PFSK-1 (cell line): Measurements from ENCODE around the gene ZFP36.

Experiments
- FOXP2 ChIP-seq: optimal IDR thresholded peaks from 2 replicates; pipeline ENCODE3; 2011; ENCODE audit warnings: borderline replicate concordance, control low read depth, inconsistent platforms; ENCODE audit not compliant: insufficient read depth; ENCODE audit errors: extremely low read length, extremely low read depth
- POLR2AphosphoS5 ChIP-seq: IDR thresholded peaks from 2 replicates; pipeline ENCODE4 v1.6.1; 2012; ENCODE audit warnings: low read depth, mild to moderate bottlenecking, control low read depth, low read length, moderate library complexity
- REST ChIP-seq, 2 experiments: IDR thresholded peaks; 2 replicates each; pipeline versions ENCODE4 v1.6.1 to v1.8.0; 2011 to 2012; ENCODE audit warnings: low read depth in 2 of 2, low read length in 2 of 2, control low read depth in 1 of 2, inconsistent platforms in 1 of 2, mild to moderate bottlenecking in 1 of 2, moderate library complexity in 1 of 2; ENCODE audit not compliant: insufficient read depth in 1 of 2
- SIN3A ChIP-seq: IDR thresholded peaks from 2 replicates; pipeline ENCODE4 v1.6.1; 2012; ENCODE audit warnings: mild to moderate bottlenecking, low read length, moderate library complexity, borderline replicate concordance; ENCODE audit not compliant: insufficient read depth
- TAF1 ChIP-seq: IDR thresholded peaks from 2 replicates; pipeline ENCODE4 v1.6.1; 2012; ENCODE audit warnings: low read length, control low read depth, borderline replicate concordance; ENCODE audit not compliant: insufficient read depth

ZFP36 gene

DNA sequence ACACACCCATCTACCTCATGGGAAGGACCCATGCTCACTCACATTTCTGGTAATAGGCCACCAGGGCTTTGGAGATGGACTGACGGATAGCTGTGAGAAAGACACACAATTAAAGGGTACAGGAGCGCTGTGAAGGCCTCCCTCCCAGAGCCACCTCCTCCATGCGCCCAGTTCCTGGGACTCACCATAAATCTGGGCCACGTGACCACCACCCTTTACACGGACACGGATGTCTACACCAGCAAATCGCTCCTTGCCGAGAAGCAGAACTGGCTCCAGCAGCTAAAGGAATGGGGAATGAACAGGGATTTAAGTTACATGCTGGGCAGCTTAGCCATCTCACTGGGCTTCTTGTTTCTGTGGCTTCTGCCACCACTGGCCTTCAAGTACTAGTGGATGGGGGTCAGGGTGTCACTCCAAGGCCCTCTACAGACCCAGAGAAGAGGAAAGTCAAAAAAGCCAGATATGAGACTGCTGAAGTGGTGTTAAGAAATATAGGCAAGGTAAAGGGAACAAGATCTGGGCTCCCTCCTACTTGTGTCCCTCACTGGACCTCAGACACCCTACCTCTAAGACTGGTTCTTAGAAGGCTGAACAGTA, 26.9 kb downstream of the ZFP36 start:
- TF ChIP-seq FOXP2: no peak
- TF ChIP-seq SIN3A: no peak
- no peak for TF ChIP-seq REST (IDR thresholded peaks at IDR 0.05; ENCODE audit: insufficient read depth in 1 of 2, low read depth in 2 of 2, low read length in 2 of 2)
- TF ChIP-seq TAF1: no peak
- TF ChIP-seq POLR2AphosphoS5: no peak

DNA sequence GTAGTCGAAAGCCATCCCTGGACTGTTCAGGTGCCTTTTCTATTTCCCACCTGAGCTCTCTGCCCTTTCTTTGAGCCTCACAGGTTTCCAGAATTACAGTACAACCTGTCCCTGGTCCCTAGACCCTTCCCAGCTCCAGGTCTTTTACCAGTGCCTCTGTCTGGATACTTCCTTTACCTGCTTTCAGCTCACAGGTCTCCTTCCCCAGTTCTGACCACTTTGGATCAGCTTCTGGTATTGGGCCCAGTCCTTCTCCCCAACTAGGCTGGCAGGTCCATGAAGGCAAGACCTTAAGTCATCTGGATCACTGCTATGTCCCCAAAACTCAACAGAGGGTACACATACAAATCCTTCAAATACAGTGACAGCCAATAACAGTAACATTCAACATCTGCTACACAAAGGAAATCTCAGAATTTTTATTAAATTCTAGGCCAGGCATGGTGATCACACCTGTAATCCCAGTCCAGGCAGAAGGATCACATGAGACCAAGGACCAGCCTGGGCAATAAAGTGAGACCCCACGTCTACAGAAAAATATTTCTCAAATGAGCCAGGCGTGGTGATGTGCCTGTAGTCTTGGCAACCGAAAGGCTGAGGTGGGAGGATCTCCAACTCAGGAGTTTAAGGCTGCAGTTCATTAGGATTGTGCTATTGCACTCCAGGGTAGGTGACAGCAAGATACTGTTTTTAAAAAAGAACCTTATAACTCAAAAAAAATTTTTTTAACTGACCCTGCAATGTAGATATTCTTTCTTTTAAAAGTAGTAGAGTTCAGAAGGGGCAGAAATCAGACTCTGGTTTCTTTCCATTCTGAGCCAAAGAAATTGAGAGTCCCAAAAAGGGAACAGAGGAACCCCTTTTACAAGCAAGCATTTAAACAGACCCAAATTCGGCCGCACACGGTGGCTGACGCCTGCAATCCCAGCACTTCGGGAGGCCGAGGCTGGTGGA, 27.8 kb downstream of the ZFP36 start:
- TF ChIP-seq REST (IDR thresholded peaks at IDR 0.05; ENCODE audit: insufficient read depth in 1 of 2, low read depth in 2 of 2, low read length in 2 of 2): no peak
- no peak for TF ChIP-seq TAF1
- TF ChIP-seq POLR2AphosphoS5: peak; percentile 9
- TF ChIP-seq SIN3A: no peak

DNA sequence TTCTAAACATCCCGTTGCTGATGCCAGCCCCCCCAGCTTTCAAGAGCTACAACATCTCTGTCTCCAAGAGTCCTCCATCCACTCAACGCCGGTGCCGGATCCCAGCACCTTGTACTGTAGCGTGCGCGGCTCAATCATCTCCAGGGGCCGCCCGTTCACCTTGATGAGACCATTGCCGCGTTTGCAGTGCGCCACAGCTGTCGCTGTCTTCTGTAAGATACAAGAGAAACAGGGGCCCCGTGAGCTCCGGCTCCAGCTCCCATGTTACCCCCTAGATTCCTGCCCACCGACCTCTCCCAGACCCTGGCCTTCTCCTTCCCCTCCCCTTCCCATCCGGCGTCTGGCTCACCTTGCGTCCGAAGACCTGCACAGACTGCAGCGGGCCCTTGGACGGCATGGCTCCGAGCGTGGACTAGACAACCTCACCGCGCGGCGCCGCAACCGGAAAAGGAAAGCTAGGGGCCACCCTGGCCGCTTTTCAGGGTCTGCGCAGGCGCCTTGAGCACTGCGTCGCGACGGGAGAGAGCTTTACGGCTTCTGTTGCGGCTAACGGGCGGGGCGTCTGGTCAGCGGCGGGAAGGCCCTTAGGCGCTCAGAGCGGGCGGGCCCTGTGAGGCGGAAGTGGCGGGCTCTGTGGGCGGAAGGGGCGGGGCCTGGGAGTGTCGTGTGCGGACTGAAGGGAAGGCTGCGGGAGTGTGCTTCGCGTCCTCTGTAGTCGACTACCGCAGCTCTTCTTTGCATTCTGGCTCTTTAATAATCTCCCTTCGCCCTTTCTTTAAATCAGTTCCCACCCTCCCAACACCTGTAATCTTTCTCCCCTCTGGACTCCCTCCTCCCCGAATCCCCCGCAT, 29.1 kb downstream of the ZFP36 start, which contains the start of gene RPS16:
Gene RPS16, minus strand, starts transcription at position 451 of the 851 bp plus-strand sequence. Its CDS starts 54 bp downstream, at position 397.
- TF ChIP-seq FOXP2 (peak; percentile 89), TAF1 (peak; percentile 97), SIN3A (no peak), REST (IDR thresholded peaks at IDR 0.05; ENCODE audit: insufficient read depth in 1 of 2, low read depth in 2 of 2, low read length in 2 of 2) (peak; percentile 30 to 58; a peak in 2 of 4 replicates), POLR2AphosphoS5 (peak; percentile 100)

GRCh38 chr19:39436350-39436716, 29.7 kb downstream of the ZFP36 start:
- TF ChIP-seq SIN3A (no peak), TAF1 (no peak), FOXP2 (no peak), REST (IDR thresholded peaks at IDR 0.05; ENCODE audit: insufficient read depth in 1 of 2, low read depth in 2 of 2, low read length in 2 of 2) (no peak), POLR2AphosphoS5 (no peak)
